Measurements from ENCODE around the gene TSPAN16.
A peak's percentile ranks its signal among the peaks of the same experiment; 100 is the strongest.
"Not testable (repeated sequence)": the region's sequence is repeated elsewhere in the genome, so short reads cannot be mapped to it uniquely, and the experiment has no call there.

Gene TSPAN16

DNA sequence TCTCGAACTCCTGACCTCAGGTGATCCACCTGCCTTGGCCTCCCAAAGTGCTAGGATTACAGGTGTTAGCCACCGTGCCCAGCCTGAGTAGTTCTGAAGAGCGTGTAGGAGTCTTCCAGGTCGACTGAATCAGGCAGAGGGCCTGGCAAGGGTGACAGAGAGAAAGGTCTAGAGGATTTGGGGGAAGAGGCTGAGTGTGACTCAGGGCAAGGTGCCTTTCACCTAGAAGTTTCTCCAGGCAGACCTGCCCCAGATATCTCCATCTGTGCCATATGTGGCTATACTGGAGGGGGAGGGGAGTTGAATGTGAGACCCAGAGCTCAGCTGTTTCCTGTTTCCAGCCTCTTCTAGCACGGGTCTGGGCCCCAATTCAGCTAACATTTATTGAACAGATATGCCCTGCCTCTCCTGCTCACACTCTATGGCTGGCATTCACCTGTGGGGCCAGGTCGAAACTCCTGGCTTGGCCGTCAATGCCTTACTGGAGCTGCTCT is 51.6 kb downstream of the TSPAN16 start:
- no peak for DNase-seq

DNA sequence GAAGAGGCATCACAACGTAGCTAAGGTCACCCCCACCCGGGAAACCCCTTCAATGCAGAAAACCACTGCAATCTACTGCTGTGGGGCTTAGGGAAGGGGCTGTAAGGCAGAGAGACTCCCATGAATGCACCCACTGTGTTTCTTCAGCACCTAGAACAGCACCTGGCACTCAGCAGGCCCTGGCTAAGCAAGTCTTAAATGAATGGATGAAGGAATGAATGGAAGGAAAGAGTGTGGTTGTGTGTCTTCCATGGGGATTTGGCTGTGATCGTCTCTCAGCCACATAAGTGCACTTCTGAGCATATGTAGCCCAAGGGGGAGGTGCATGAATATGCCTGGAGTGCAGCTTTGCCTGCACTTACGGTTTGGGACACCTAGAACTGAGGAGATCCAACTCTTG is 53.2 kb downstream of the TSPAN16 start:
- no peak for DNase-seq

DNA sequence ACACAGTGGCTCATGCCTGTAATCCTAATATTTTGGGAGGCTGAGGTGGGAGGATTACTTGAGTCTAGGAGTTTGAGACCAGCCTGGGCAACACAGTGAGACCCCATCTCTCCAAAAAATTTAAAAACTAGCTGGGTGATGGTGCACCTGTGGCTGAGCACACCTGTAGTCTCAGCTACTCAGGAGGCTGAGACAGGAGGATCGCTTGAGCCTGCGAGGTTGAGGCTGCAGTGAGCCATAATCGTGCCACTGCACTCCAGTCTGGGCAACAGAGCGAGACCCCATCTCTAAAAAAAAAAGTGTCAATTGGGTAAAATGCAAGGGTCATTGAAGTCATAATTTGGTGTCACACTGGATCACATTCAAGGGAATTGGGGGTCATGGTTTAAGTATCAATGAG is 58.1 kb downstream of the TSPAN16 start:
- not testable (repeated sequence) for DNase-seq

DNA sequence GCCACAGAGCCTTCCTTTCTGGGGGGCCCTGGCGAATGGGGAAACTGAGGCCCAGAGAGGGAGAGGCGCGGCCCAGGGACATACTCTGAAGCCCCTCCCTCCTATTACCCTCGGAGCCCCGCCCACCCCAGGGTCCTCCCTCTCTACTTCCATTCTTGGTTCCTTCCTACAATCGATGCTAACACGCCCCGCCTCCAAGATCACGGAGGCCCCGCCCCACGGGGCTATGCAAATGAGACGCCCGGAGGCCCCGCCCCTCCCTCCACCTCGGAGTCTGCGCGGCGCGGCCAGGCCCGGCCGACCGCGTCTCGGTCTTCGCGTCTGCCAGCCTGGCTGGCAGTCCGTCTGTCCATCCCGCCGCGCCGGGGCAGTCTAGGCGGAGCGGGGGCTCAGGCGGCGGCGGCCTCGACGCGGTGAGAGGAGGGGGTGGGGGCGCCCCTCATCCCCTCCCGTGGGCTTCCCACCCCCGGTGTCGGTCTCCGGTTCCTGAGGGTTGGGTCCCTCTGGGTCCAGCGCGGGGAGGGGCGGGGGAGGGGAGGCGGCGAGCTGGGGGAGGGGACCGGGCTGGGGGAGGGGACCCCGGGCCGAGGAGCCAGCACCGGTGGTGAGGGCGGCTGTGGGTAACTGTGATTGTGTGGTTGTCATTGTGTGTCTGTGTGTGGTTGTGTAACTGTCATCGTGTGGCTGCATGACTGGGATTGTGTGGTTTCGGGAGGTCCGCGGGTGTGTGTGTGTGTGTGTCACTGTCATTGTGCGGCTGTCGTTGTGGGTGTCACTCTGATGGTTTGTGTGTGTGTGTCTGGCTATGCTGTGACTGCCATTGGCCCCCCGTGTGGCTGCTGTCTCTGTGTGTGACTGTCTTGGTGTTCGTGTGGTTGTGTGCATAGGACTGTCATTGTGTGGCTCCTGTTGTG is 59.5 kb downstream of the TSPAN16 start, which contains the start of gene PLPPR2:
PLPPR2 (plus strand) TSS at position 273 of the 914 bp plus-strand sequence. CDS start 2,242 bp downstream, outside the sequence.
- peak; percentile 57 for DNase-seq

DNA sequence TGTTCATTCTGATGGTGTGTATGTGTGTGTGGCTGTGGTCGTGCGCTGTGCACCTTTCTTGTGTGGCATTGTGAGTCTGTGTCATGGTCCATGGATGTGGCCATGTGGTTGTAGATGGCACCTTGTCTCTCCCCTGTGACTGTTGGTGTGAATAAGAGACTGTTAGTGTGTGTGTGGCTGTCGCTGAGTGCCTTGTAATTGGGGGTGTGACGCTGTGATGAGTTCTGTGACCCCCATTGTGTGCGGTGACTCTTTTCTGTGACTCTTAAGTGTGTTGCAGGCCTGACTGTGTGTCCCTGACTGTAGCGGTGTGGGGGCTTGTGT is 60.1 kb downstream of the TSPAN16 start:
- DNase-seq = no peak

DNA sequence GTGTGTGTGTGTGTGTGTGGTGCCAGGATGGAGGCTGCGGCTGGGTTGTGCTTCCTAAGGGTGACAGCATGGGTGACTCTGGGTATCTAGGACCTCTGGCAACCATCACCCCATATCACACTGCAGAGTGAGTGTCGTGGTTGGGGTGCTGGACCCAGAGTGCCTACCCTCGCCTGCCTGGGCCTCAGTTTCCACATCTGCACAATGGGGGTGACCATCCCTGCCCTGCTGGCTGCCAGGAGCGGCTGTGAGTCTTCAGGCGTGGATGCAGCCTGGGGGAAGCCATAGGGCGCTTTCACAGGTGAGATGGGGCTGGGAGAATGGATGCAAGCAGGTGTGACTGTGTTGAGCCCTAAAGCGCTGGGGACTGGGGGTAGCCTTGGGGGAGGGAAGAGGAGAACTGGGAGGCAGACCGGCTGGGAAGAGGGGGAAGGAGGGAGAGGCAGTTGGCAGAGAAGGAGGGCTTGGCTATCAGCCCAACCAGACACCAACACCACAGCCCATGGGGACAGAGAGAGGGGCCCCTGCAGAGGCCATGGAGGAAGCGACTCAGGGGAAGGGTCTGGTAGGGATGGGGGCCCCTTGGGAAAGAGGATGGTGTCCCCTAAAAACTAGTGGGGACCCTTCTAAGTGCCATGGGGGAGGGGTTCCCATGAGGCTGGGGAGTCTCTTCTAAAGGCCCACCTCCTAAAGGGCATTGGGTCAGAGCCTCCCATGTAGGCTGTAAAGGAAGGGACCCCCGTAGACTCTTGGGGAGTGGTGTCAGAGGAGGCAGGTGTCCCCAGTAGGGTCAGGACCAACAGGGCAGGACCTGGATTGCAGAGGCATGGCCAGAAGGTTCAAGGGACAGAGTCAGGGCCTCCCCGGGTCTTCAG is 61.0 kb downstream of the TSPAN16 start:
- no peak for DNase-seq

DNA sequence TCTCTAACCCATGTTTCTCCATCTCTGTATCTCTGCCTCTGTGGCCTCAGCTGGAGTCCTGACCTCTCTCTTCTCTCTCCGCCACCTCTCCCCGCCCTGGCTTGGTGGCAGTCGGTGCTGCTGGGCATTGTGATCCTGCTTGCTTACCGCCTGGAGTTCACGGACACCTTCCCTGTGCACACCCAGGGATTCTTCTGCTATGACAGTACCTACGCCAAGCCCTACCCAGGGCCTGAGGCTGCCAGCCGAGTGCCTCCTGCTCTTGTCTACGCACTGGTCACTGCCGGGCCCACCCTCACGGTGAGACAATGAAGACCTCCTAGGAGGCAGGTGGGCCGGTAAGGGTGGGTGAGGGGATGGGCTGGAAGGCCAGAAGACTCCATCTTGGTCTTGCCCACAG is 63.5 kb downstream of the TSPAN16 start:
- no peak for DNase-seq

DNA sequence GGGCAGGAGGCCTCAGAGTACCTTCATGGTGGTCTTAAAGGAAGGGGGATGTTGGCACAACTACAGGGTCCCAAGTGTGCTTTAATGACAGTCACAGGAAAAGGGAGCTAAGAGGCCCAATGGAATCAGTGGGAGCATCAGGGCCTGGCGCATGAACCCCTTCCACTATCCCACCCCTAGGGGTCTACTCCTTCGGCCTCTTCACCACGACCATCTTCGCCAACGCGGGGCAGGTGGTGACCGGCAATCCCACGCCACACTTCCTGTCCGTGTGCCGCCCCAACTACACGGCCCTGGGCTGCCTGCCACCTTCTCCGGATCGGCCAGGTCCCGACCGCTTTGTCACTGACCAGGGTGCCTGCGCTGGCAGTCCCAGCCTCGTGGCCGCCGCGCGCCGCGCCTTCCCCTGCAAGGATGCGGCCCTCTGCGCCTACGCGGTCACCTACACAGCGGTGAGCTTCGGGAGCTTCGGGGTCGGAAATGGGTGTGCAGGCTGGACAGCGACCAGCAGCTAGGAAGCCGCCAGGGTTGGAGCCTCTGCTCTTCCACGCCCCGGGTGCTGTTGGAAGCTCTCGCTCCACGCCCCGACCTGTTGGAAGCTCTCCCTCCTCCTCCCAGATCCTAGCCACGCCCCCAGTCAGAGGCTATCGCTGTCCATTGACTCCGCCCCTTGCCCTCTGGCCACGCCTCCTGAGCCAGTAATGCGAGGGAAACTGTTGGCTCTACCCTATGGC is 65.2 kb downstream of the TSPAN16 start:
- DNase-seq = no peak

DNA sequence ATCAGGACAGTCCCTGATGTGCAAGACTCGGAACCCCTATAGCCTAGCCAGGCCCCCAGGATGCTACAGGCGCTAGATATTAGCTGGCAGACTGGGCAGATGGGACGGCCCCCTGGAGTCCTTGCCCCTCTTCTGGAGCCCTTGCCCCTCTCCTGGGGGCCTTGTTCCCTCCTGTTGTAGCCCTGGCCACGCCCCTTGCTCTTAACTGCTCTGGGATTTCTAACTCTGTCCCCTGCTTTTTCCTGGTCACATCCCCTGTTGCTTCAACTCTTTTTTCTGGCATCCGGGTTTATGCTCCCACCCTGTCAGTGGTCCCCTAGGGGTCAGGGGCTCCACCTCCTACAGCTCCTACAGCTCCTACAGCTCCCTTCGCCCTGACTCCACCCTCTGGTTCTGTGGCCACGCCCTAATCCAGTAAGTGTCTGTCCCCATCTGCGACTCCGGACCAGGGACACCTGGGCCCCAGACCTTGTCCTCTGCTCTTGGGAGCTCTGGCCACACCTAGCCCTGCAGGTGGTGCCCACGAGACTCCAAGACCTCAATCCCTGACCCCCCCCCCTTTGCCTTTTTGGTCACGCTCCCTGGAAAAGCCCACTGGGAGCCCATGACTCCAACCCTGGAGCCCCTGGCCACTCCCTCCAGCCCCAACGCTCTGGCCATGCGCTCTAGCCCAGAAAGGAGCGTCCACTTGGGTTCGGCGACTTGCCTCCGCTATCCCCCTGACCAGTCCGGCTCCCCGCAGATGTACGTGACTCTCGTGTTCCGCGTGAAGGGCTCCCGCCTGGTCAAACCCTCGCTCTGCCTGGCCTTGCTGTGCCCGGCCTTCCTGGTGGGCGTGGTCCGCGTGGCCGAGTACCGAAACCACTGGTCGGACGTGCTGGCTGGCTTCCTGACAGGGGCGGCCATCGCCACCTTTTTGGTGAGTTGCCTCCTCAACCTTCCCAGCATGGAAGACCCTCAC is 66.1 kb downstream of the TSPAN16 start:
- DNase-seq = no peak

DNA sequence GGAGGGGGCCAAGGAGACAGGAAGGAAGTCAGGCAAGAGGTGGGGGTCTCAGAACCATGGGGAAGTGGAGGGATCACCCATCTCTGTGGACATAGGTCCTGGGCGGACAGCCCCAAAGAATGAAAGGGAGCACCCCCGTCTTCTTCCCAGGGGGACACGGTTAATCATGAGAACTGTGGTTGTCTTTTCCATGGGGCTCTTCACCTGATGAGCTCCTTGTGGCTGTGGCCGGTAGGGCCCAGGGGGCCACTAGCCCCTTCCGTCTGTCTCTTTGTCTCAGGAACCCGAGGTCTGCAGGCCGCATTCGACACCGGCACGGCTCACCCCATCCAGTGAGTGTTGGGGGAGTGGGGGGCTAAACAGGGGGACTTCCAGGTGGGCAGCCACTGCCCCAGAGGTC is 67.9 kb downstream of the TSPAN16 start:
- no peak for DNase-seq

DNA sequence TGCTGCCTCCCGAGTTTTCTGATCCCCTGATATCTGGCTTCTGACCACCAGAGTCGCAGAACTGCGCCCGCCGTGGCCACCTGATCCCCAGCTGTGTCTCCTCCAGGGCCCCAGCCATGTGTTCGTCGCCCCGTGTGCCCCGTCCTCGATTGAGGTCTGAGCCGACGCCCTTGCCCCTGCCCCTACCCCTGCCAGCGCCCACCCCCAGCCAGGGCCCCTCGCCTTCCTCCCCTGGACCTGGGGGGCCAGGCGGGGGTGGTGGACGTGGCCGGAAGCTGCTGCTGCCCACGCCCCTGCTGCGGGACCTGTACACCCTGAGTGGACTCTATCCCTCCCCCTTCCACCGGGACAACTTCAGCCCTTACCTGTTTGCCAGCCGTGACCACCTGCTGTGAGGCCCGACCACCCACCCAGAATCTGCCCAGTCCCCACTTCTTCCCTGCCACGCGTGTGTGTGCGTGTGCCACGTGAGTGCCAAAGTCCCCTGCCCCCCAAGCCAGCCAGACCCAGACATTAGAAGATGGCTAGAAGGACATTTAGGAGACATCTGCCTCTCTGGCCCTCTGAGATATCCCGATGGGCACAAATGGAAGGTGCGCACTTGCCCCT is 68.4 kb downstream of the TSPAN16 start:
- no peak for DNase-seq

DNA sequence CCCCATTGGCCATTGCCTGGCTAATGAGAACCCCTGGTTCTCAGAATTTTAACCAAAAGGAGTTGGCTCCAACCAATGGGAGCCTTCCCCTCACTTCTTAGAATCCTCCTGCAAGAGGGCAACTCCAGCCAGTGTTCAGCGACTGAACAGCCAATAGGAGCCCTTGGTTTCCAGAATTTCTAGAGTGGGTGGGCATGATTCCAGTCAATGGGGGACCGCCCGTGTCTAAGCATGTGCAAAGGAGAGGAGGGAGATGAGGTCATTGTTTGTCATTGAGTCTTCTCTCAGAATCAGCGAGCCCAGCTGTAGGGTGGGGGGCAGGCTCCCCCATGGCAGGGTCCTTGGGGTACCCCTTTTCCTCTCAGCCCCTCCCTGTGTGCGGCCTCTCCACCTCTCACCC is 69.0 kb downstream of the TSPAN16 start:
- no peak for DNase-seq

Data from NCI-H748 treated with DMSO at 0.1 percent for 48 hours (cell line).